Tibial artery (tissue), 4 donors: ENCODE measurements around the gene ZMYND19.
"Not testable (repeated sequence)": the region's sequence is repeated elsewhere in the genome, so short reads cannot be mapped to it uniquely, and the experiment has no call there.

Experiments used
- DNase-seq, 2 donors: peaks; one replicate each; pipeline ENCODE4 v3.0.0-alpha.2; 2019
- H3K27ac ChIP-seq, 2 donors: fragments of 200-600 bp; sonication (generic) in 1 of 2; 1 replicate in 1 of 2; 2 replicates in 1 of 2; pipeline ENCODE4 v1.5.1; 2018 to 2019; ENCODE audit warnings: mild to moderate bottlenecking in 1 of 2
- H3K27me3 ChIP-seq, 2 donors: fragments of 200-600 bp; sonication (generic) in 1 of 2; one replicate each; pipeline versions ENCODE4 v1.5.1 to v1.6.0; 2016 to 2019
- H3K36me3 ChIP-seq, 3 donors: fragments of 200-600 bp; sonication (generic) in 2 of 3; one replicate each; pipeline ENCODE4 v1.5.1; 2016 to 2019; ENCODE audit warnings: mild to moderate bottlenecking in 2 of 3
- H3K4me1 ChIP-seq, 4 donors: fragments of 200-600 bp; sonication (generic) in 2 of 4; 1 replicate in 3 of 4; 2 replicates in 1 of 4; pipeline ENCODE4 v1.5.1; 2016 to 2019
- H3K4me3 ChIP-seq, 2 donors: fragments of 200-600 bp; sonication (generic) in 1 of 2; 1 replicate in 1 of 2; 2 replicates in 1 of 2; pipeline ENCODE4 v1.5.1; 2018 to 2019; ENCODE audit warnings: mild to moderate bottlenecking in 2 of 2
- H3K9me3 ChIP-seq, 3 donors: fragments of 200-600 bp; sonication (generic) in 1 of 3; one replicate each; pipeline ENCODE4 v1.5.1; 2016 to 2019
- CTCF ChIP-seq, 2 experiments: fragments of 200-600 bp in 1 of 2; fragments of 450-650 bp in 1 of 2; IDR thresholded peaks; one replicate each; pipeline ENCODE4 v1.5.1; 2017 to 2019; ENCODE audit warnings: antibody characterized with exemption in 2 of 2, mild to moderate bottlenecking in 1 of 2, moderate library complexity in 1 of 2
- intact Hi-C: fragments of 100-400 bp; cut with DNase I; formaldehyde crosslinking; loops from one replicate; pipeline ENCODE4 v1.15.0; 2023; ENCODE audit warnings: low total_unique reads

ZMYND19 gene

GRCh38 chr9:137605121-137606004 lies 15.1 kb upstream of the ZMYND19 start, which contains the start of gene ARRDC1:
ARRDC1 (plus strand) TSS chr9:137605686; CDS start chr9:137605718, 32 bp downstream.
- H3K27ac ChIP-seq, result peak within 1 kb of the TSS; percentile 77 to 81
- peaks cover 3 to 48% (median 29%) of the 10 kb centered on the region in 4 donors for H3K4me1 ChIP-seq
- H3K36me3 ChIP-seq, result no peaks in the 10 kb centered on the region
- no peaks in the 10 kb centered on the region for H3K27me3 ChIP-seq
- intact Hi-C loops, result no loop called here
- TF ChIP-seq CTCF (IDR thresholded peaks at IDR 0.05), result no peak
- peak; percentile 93 to 96 for DNase-seq
- no peaks in the 10 kb centered on the region for H3K9me3 ChIP-seq
- H3K4me3 ChIP-seq, result peak within 1 kb of the TSS; percentile 83 to 88

- TF ChIP-seq CTCF (IDR thresholded peaks at IDR 0.05), result no peak
- peaks cover 3 to 48% (median 29%) of the 10 kb centered on the region in 4 donors for H3K4me1 ChIP-seq
- no peaks in the 10 kb centered on the region for H3K27me3 ChIP-seq
- peak; percentile 49 to 77 for DNase-seq
- intact Hi-C loops, result no loop called here
- H3K36me3 ChIP-seq, result no peaks in the 10 kb centered on the region
- H3K27ac ChIP-seq, result peak overlapping the region; percentile 75 to 77
- H3K9me3 ChIP-seq, result no peaks in the 10 kb centered on the region
- peak overlapping the region; percentile 83 to 88 for H3K4me3 ChIP-seq
Measured at GRCh38 chr9:137604345-137605086, 14.2 kb upstream of the ZMYND19 start.

- H3K9me3 ChIP-seq, result no peaks in the 10 kb centered on the region
- no peaks in the 10 kb centered on the region for H3K36me3 ChIP-seq
- H3K27me3 ChIP-seq, result no peaks in the 10 kb centered on the region
- H3K4me1 ChIP-seq, result peaks cover 3 to 48% (median 29%) of the 10 kb centered on the region in 4 donors
- no peak for DNase-seq
- intact Hi-C loops, result no loop called here
- peak overlapping the region in 1 of 2 donors; percentile 75 for H3K27ac ChIP-seq
- no peak overlapping the region for H3K4me3 ChIP-seq
- no peak for TF ChIP-seq CTCF (IDR thresholded peaks at IDR 0.05)
Measured at GRCh38 chr9:137603879-137604278, 13.6 kb upstream of the ZMYND19 start.

- H3K27me3 ChIP-seq, result no peaks in the 10 kb centered on the region
- TF ChIP-seq CTCF (IDR thresholded peaks at IDR 0.05), result no peak
- no peak for DNase-seq
- no peaks in the 10 kb centered on the region for H3K36me3 ChIP-seq
- intact Hi-C loops, result no loop called here
- no peak overlapping the region for H3K4me3 ChIP-seq
- H3K27ac ChIP-seq, result no peak overlapping the region
- H3K4me1 ChIP-seq, result peaks cover 3 to 36% (median 25%) of the 10 kb centered on the region in 4 donors
- no peaks in the 10 kb centered on the region for H3K9me3 ChIP-seq
Measured at GRCh38 chr9:137602661-137603060, 12.3 kb upstream of the ZMYND19 start.

GRCh38 chr9:137598943-137599342 lies 8.6 kb upstream of the ZMYND19 start:
- no peak for TF ChIP-seq CTCF (IDR thresholded peaks at IDR 0.05)
- H3K27me3 ChIP-seq, result no peaks in the 10 kb centered on the region
- peaks cover 0 to 5% (median under 1%) of the 10 kb centered on the region in 4 donors for H3K4me1 ChIP-seq
- intact Hi-C loops, result no loop called here
- no peak overlapping the region for H3K27ac ChIP-seq
- no peak for DNase-seq
- no peaks in the 10 kb centered on the region for H3K9me3 ChIP-seq
- no peak overlapping the region for H3K4me3 ChIP-seq
- H3K36me3 ChIP-seq, result no peaks in the 10 kb centered on the region

GRCh38 chr9:137596577-137596976 lies 6.3 kb upstream of the ZMYND19 start:
- H3K4me3 ChIP-seq, H3K27ac ChIP-seq, H3K9me3 ChIP-seq, H3K4me1 ChIP-seq, intact Hi-C loops, DNase-seq, H3K27me3 ChIP-seq, H3K36me3 ChIP-seq: not testable (repeated sequence)
